ENCODE measurements around the gene KCNQ1. TPM values are rescaled to one million over a fixed set of nuclear protein-coding genes. Genes with fewer than 3 reads are reported as not detected.
"Not testable (repeated sequence)": the region's sequence is repeated elsewhere in the genome, so short reads cannot be mapped to it uniquely, and the experiment has no call there.

KCNQ1 gene
- total RNA-seq, 2 experiments from 2014 or later, result 24.2 to 26.6 TPM

- ATAC-seq (ENCODE audit: low read depth), result no peak
- H3K27ac Mint-ChIP-seq, result no peak overlapping the region
- POLR2A ChIA-PET, result no interaction called here
- no peak for DNase-seq
- H3K36me3 Mint-ChIP-seq, result peaks cover 35% of the 10 kb centered on the region
- H3K4me1 Mint-ChIP-seq, result peaks cover 25% of the 10 kb centered on the region
- no peaks in the 10 kb centered on the region for H3K27me3 Mint-ChIP-seq
- no peak overlapping the region for H3K4me3 Mint-ChIP-seq
- H3K9me3 Mint-ChIP-seq, result peaks cover 25% of the 10 kb centered on the region
These were observed 30.5 kb downstream of the KCNQ1 start for GRCh38 chr11:2475136-2475918.

DNA sequence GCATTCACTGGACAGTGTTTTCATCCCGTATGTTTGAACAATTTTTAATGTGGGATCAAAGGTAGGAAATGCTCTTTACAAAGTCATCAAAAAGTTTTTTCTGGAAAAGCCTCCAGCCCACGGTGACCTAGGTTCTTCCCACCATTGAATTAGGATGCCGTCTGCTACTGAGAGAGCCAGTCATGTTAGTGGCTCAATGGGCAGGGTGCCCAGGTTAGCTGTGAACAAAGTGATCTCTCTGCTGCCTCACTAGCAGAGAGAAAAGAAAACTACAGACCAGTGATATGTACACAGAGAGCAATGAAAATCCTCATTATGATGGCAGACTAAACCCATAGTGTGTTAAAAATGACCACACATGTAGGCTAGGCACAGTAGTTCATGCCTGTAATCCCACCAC, 32.4 kb downstream of the KCNQ1 start:
- no peak overlapping the region for H3K4me3 Mint-ChIP-seq
- H3K36me3 Mint-ChIP-seq, result peaks cover 35% of the 10 kb centered on the region
- H3K4me1 Mint-ChIP-seq, result peaks cover 28% of the 10 kb centered on the region
- H3K9me3 Mint-ChIP-seq, result peaks cover 22% of the 10 kb centered on the region
- no peak overlapping the region for H3K27ac Mint-ChIP-seq
- ATAC-seq (ENCODE audit: low read depth) (no peak), DNase-seq (no peak)
- no peaks in the 10 kb centered on the region for H3K27me3 Mint-ChIP-seq
- POLR2A ChIA-PET, result interaction anchor here (0.6 kb wide), 1 partner anchor 100 kb away, joined by 3 read pairs; no protein-coding TSS in a partner anchor

DNA sequence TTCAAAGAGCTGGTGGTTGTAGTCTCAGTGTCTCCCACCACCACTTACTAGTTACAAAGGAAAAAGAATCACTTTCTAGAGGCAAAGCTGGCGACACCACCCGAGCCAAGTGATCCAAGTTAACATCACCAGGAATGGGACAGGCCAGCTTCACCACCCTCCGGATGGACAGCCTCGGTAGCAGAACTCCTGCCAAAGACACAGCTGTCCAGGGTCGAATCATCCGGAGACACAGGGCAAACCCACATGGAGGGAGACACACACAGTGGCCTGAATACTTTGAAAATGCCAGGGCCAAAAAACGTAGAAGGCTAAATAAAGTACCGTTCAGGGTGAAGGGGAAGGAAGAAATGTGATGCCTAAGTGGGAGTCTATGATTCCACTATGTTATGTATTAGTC, 33.1 kb downstream of the KCNQ1 start:
- no peak for DNase-seq
- POLR2A ChIA-PET, result no interaction called here
- peaks cover 39% of the 10 kb centered on the region for H3K36me3 Mint-ChIP-seq
- H3K9me3 Mint-ChIP-seq, result peaks cover 22% of the 10 kb centered on the region
- no peak for ATAC-seq (ENCODE audit: low read depth)
- no peaks in the 10 kb centered on the region for H3K27me3 Mint-ChIP-seq
- peaks cover 28% of the 10 kb centered on the region for H3K4me1 Mint-ChIP-seq
- no peak overlapping the region for H3K4me3 Mint-ChIP-seq
- no peak overlapping the region for H3K27ac Mint-ChIP-seq

DNA sequence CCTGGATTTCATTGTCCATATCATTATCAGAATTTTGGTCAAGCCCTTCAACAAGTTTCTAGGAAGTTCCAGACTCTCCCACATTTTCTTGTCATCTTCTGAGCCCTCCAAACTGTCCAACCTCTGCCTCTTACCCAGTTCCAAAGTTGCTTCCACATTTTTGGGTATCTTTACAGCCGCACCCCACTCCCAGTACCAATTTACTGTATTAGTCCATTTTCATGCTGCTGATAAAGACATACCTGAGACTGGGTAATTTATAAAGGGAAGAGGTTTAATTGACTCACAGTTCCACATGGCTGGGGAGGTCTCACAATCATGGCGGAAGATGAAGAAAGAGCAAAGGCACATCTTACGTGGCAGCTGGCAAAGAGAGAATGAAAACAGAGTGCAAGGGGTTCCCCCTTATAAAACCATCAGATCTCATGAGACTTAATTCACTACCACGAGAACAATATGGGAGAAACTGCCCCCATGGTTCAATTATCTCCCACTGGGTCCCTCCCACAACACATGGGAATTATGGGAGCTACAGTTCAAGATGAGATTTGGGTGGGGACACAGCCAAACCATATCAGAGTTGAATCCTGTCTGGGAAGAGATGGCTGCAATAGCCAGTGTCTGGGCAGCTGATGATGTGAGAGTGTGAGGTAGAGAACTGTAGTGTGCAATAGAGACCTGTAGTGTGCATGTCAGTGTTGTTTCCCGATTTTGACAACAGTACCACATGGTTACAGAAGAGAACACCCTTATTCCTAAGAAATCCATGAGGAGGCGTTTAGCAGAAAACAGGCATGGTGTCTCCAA, 35.5 kb downstream of the KCNQ1 start:
- Mint-ChIP-seq H3K9me3 (peaks cover 24% of the 10 kb centered on the region), H3K4me3 (peak overlapping the region; percentile 62), H3K27ac (peak overlapping the region; percentile 75), H3K36me3 (peaks cover 48% of the 10 kb centered on the region), H3K4me1 (peaks cover 20% of the 10 kb centered on the region)
- ATAC-seq (ENCODE audit: low read depth); H3K27me3 Mint-ChIP-seq; DNase-seq: not testable (repeated sequence)
- POLR2A ChIA-PET, result interaction anchor here (1.9 kb wide), 1 partner anchor 15 kb away, joined by 5 read pairs; no protein-coding TSS in a partner anchor

- peak overlapping the region; percentile 75 for H3K27ac Mint-ChIP-seq
- ATAC-seq (ENCODE audit: low read depth), result peak; percentile 36
These were observed 36.0 kb downstream of the KCNQ1 start for GRCh38 chr11:2480874-2481220.

GRCh38 chr11:2481253-2481652, 36.4 kb downstream of the KCNQ1 start:
- DNase-seq (no peak), ATAC-seq (ENCODE audit: low read depth) (peak; percentile 50)
- H3K27ac Mint-ChIP-seq, result no peak overlapping the region
- H3K4me3 Mint-ChIP-seq, result peak overlapping the region; percentile 62
- peaks cover 16% of the 10 kb centered on the region for H3K4me1 Mint-ChIP-seq
- H3K9me3 Mint-ChIP-seq, result peaks cover 31% of the 10 kb centered on the region
- no peaks in the 10 kb centered on the region for H3K27me3 Mint-ChIP-seq
- POLR2A ChIA-PET, result interaction anchor here (1.9 kb wide), 1 partner anchor 16 kb away, joined by 5 read pairs; no protein-coding TSS in a partner anchor
- peaks cover 58% of the 10 kb centered on the region for H3K36me3 Mint-ChIP-seq

More at GRCh38 chr11:2480874-2481220, 36.0 kb downstream of the KCNQ1 start:
- Mint-ChIP-seq H3K27me3 (no peaks in the 10 kb centered on the region), H3K36me3 (peaks cover 54% of the 10 kb centered on the region), H3K4me1 (peaks cover 16% of the 10 kb centered on the region), H3K4me3 (peak overlapping the region; percentile 62), H3K9me3 (peaks cover 29% of the 10 kb centered on the region)
- POLR2A ChIA-PET, result interaction anchor here (1.9 kb wide), 1 partner anchor 16 kb away, joined by 5 read pairs; no protein-coding TSS in a partner anchor
- no peak for DNase-seq

DNA sequence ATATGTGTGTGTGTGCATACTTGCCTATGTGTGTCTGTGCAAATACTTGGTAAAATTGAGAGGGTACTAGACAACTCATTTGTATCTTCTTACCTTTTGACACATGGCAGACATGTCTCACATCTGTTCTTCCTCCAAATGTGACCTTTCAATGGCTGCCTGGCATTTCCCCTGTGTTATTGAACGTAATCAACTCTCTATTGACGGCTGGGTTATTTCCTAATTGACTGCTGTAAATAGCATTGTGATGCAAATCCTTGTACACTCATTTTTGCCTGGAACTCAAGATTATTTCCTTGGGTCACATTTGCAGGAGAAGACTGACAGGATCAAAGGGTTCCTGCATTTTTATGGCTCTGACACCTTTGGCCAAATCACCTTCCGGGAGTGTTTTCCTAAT, 37.4 kb downstream of the KCNQ1 start:
- peaks cover 16% of the 10 kb centered on the region for H3K4me1 Mint-ChIP-seq
- no peak overlapping the region for H3K4me3 Mint-ChIP-seq
- no peak overlapping the region for H3K27ac Mint-ChIP-seq
- H3K36me3 Mint-ChIP-seq, result peaks cover 60% of the 10 kb centered on the region
- DNase-seq (no peak), ATAC-seq (ENCODE audit: low read depth) (no peak)
- H3K9me3 Mint-ChIP-seq, result peaks cover 35% of the 10 kb centered on the region
- H3K27me3 Mint-ChIP-seq, result no peaks in the 10 kb centered on the region
- POLR2A ChIA-PET, result interaction anchor here (1.9 kb wide), 1 partner anchor 17 kb away, joined by 5 read pairs; no protein-coding TSS in a partner anchor

DNA sequence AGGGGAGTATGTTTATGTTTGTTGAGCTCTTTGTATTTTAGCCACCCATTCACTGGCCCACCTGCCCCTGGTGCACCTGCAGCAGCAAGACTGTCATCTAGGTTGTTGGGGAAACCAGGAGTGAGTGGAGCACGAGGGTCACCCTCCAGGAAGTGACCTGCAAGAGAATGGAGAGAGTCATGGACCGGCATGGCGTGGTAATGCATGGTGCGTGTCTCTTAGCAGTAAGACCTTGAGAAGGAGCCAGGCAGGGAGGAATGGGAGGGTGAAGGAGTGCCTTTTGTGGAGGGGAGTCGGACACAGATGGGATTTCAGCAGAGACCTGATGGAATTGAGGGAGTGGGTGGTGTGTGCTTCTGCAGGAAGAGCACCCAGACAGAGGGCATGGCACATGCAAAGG, 37.9 kb downstream of the KCNQ1 start:
- POLR2A ChIA-PET, result no interaction called here
- no peak overlapping the region for H3K4me3 Mint-ChIP-seq
- H3K36me3 Mint-ChIP-seq, result peaks cover 57% of the 10 kb centered on the region
- peaks cover 36% of the 10 kb centered on the region for H3K9me3 Mint-ChIP-seq
- H3K27me3 Mint-ChIP-seq, result no peaks in the 10 kb centered on the region
- ATAC-seq (ENCODE audit: low read depth) (no peak), DNase-seq (no peak)
- peaks cover 16% of the 10 kb centered on the region for H3K4me1 Mint-ChIP-seq
- H3K27ac Mint-ChIP-seq, result no peak overlapping the region

- POLR2A ChIA-PET, result no interaction called here
- H3K27ac Mint-ChIP-seq, result no peak overlapping the region
- no peak for DNase-seq
- ATAC-seq (ENCODE audit: low read depth), result no peak
- H3K36me3 Mint-ChIP-seq, result peaks cover 57% of the 10 kb centered on the region
- peaks cover 16% of the 10 kb centered on the region for H3K4me1 Mint-ChIP-seq
- no peak overlapping the region for H3K4me3 Mint-ChIP-seq
- H3K9me3 Mint-ChIP-seq, result peaks cover 31% of the 10 kb centered on the region
- no peaks in the 10 kb centered on the region for H3K27me3 Mint-ChIP-seq
These were observed 38.6 kb downstream of the KCNQ1 start for GRCh38 chr11:2483426-2483825.

GRCh38 chr11:2484576-2485125, 39.8 kb downstream of the KCNQ1 start:
- no peak for ATAC-seq (ENCODE audit: low read depth)
- Mint-ChIP-seq H3K27ac (peak overlapping the region; percentile 63), H3K4me1 (peaks cover 15% of the 10 kb centered on the region), H3K9me3 (peaks cover 35% of the 10 kb centered on the region), H3K27me3 (no peaks in the 10 kb centered on the region), H3K36me3 (peaks cover 54% of the 10 kb centered on the region), H3K4me3 (no peak overlapping the region)
- POLR2A ChIA-PET, result no interaction called here
- no peak for DNase-seq

GRCh38 chr11:2488004-2488403, 43.2 kb downstream of the KCNQ1 start:
- Mint-ChIP-seq H3K36me3 (peaks cover 42% of the 10 kb centered on the region), H3K9me3 (peaks cover 32% of the 10 kb centered on the region), H3K27me3 (no peaks in the 10 kb centered on the region)

GRCh38 chr11:2489083-2489482, 44.3 kb downstream of the KCNQ1 start:
- peaks cover 39% of the 10 kb centered on the region for H3K9me3 Mint-ChIP-seq
- POLR2A ChIA-PET, result no interaction called here
- H3K27me3 Mint-ChIP-seq, result no peaks in the 10 kb centered on the region
- H3K27ac Mint-ChIP-seq, result no peak overlapping the region
- DNase-seq, result no peak
- H3K36me3 Mint-ChIP-seq, result peaks cover 44% of the 10 kb centered on the region
- no peak overlapping the region for H3K4me3 Mint-ChIP-seq
- H3K4me1 Mint-ChIP-seq, result no peaks in the 10 kb centered on the region
- no peak for ATAC-seq (ENCODE audit: low read depth)

More at GRCh38 chr11:2488004-2488403, 43.2 kb downstream of the KCNQ1 start:
- no peak for DNase-seq
- H3K27ac Mint-ChIP-seq, result no peak overlapping the region
- no peak overlapping the region for H3K4me3 Mint-ChIP-seq
- no peaks in the 10 kb centered on the region for H3K4me1 Mint-ChIP-seq
- ATAC-seq (ENCODE audit: low read depth), result no peak
- POLR2A ChIA-PET, result no interaction called here

GRCh38 chr11:2497951-2498350, 53.1 kb downstream of the KCNQ1 start:
- peaks cover 37% of the 10 kb centered on the region for H3K36me3 Mint-ChIP-seq
- H3K27ac Mint-ChIP-seq; H3K4me1 Mint-ChIP-seq; POLR2A ChIA-PET; DNase-seq; H3K27me3 Mint-ChIP-seq; H3K4me3 Mint-ChIP-seq; ATAC-seq (ENCODE audit: low read depth): not testable (repeated sequence)
- peaks cover 44% of the 10 kb centered on the region for H3K9me3 Mint-ChIP-seq
